Measurements from ENCODE around the gene SLC9A9.

Gene SLC9A9

GRCh38 chr3:143484846-143485512 lies 363.3 kb downstream of the SLC9A9 start:
- no peak for DNase-seq

GRCh38 chr3:143483214-143483613 lies 365.1 kb downstream of the SLC9A9 start:
- no peak for DNase-seq

- no peak for DNase-seq
Observed at GRCh38 chr3:143482106-143483088, 365.9 kb downstream of the SLC9A9 start.

- DNase-seq, result no peak
Observed at GRCh38 chr3:143480344-143480743, 367.9 kb downstream of the SLC9A9 start.

DNA sequence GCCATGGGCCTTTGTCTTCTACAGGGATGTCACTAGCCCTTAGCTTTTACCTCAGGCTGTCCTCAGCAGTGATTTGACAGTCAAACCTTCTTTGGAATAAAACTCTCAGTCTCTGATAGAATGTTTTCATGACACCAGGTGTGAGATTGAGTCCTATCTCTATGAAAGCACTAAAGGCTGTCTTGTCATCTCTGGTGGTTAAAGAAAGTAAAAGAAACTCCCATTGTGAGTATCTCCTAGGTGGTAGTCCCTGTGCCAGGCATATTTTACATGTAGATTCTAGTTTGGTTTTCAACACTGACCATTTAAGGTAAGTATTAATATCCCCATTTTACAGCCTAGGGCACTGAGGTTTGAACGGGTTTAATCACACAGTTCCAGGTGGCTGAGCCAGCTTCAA lies 368.5 kb downstream of the SLC9A9 start:
- DNase-seq, result no peak

- no peak for DNase-seq
Observed at GRCh38 chr3:143478115-143478693, 370.1 kb downstream of the SLC9A9 start.

GRCh38 chr3:143476965-143477640 lies 371.2 kb downstream of the SLC9A9 start:
- DNase-seq, result no peak

DNA sequence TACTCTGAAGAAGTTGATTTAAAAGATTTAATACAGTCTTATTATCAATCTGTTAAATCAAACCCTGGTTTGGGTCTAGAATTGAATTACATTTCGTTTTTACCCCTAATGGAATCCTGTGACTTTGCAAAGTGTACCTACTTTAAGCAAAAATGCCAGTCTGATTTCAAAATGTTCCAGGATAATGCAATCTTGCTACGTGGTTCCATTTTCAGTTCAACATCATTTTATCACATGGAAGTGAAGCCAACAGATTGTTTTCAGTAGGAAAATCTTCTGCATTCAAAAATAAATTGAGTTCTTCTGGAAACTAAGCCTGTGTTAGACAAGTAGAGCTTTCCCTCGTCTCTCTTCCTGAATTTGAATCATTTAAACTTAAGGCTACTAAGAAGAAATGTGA lies 372.3 kb downstream of the SLC9A9 start:
- no peak for DNase-seq

DNA sequence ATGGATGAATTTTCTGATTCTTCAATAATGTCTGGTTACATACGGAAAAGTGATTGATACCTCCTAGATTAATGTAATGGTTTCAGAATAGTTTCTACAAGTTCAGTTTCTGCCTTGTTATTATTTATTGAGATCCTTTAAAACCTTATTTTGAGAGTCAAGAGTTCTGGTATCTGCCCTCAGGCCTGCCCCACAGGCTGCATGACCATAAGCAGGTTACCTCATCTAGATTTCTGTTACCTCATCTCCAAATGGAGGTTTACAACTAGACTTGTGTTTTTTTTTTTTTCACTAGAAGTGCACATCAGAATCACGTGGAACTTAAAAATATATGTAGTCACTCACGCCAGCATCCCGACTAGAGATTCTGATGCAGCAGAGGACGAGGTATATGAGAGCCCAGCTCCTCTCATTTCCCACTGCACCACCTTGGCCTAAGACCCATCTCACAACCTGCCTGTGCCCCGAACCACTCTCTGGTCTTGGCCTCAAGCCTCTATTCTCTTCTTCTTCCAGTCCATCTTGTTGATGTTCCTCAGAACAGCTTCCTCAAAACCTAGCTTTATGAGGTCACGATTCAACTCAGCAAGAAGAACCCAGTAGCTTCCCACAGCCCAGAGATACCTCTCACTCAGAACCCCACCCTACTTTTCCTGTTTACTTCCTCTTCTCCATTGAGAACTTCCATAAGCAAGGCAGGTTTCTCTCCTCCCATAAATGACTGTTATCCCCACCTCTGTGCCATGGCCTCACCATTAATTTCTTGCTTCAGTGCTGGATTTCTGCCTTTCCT lies 375.3 kb downstream of the SLC9A9 start:
- DNase-seq, result no peak

DNA sequence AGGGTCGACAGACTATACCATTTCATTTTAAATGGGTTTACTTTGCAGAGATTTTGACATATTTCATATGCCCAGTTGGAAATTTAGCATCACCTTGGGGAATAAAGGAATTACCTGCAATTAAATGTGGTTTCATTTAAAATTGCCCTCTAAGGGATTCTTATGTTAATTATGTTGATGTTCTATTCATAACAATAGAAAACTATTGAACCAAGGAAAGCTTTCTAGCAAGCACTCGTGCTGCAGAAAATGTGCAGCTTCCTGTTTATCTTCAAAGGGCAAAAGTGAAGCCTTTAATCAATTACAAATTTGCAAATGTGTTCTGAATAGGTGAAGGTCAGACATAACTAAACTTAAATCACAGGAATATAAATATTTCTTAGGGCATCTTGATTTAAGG lies 376.6 kb downstream of the SLC9A9 start:
- no peak for DNase-seq

DNA sequence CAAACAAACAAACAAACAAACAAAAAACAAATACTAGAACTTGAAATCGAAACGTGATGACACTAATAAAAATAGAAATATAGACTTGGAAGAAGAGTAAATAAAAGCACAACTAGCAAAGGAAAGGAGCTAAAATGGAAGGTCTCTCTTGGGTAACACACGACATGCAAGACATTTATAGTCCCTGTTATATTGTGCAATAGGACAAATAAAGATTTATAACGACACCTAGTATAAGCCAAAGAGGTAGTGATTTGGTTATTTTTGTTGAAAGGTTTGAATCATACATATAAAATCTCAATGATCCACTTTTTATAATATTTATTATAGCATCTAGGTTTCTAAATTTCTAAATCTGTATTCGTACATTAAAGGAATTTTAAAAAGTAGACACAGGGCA lies 379.1 kb downstream of the SLC9A9 start:
- no peak for DNase-seq

- DNase-seq, result no peak
Observed at GRCh38 chr3:143465666-143466065, 382.6 kb downstream of the SLC9A9 start.

- no peak for DNase-seq
Observed at GRCh38 chr3:143464850-143465249, 383.4 kb downstream of the SLC9A9 start.

- no peak for DNase-seq
Observed at GRCh38 chr3:143455480-143455879, 392.8 kb downstream of the SLC9A9 start.

DNA sequence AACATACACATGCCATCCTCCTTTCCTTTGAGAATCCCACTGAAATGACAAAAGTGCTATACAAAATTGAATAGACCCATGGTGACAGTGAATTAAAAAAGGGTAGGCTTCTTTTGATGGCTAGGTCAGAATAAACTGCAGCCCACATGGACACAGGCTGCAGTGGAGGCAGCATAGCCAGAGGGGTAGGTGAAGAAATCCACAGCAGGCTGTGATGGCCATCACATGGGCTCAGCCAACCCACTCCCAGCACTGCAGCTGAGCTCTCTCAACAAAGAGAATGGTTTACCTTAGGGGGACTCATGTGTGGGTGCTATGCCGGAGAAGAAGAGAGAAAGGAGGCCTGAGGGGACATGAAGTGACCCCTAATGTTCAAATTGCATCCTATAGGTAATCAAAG lies 397.6 kb downstream of the SLC9A9 start:
- no peak for DNase-seq

DNA sequence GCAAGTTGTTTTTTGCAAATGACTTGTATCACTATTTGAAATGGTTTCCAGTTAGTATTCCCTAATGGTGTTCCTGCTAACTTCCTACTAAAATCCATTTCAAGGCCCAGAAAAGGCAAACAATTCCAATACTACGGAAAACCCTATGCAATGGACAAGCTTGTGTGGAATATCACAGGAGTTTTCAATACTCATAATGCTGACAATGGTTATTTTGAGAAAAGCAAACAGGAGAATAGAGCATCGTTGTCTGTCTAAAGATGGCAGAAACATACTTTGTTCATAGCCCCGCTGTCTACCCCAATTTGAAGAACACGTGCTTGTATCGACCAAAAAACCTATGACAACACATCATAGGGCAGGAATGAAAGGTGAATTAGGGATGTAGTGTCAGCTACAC lies 400.8 kb downstream of the SLC9A9 start:
- DNase-seq, result no peak

DNA sequence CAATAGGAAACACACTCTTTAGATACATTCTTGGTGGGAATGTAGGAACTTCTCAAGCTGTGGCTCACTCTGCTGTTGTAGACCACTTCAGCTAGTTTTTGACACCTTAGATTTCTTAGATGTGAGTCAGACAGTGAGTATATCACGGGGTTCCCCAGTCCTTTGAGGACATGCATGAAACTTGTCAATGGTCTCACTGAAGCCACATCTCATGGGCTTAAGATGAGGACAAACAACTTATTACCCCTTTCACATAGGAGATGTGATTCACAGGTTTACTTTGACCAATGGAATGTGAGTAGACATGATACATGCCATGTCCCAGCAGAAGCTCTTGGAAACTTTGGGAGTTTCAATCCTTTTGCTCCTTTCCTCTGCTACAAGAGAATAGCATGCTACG lies 403.1 kb downstream of the SLC9A9 start:
- DNase-seq, result no peak

GRCh38 chr3:143443851-143444331 lies 404.4 kb downstream of the SLC9A9 start:
- DNase-seq, result peak; percentile 41

GRCh38 chr3:143442814-143443447 lies 405.3 kb downstream of the SLC9A9 start:
- DNase-seq, result no peak

DNA sequence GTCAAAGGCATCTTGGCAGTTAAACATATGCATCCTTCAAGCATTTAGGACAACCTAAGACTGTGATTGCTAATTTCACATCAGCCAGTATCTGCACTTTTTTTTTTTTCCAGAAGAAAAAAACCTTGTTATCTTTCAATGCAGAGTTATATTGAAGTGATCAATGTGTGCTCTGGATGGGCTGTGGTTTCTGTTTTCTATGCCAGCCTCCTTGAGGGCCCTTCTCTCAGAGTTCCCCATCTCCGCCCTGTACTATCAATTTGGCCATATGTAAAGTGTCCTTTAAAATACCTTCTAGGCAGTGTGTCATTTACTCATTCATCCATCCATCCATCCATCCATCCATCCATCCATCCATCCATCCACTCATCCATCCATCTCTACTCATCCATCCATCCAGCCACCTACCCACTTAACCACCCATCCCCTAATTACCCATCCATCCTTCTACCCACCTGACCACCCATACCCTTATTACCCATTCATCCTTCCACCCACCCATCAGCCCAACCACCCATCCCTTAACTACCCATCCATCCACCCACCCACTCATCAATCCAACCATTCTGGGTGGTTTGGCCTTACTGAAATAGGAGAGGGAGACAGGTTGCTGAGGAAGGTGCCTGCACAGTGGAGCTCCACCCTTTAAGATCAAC lies 406.6 kb downstream of the SLC9A9 start:
- DNase-seq, result no peak

GRCh38 chr3:143439817-143440216 lies 408.5 kb downstream of the SLC9A9 start:
- DNase-seq, result no peak

Data from CD4-positive, alpha-beta T cell treated with Interleukin-17A for 1 hour (primary cell).